ENCODE measurements around the gene FMNL2.

DNA sequence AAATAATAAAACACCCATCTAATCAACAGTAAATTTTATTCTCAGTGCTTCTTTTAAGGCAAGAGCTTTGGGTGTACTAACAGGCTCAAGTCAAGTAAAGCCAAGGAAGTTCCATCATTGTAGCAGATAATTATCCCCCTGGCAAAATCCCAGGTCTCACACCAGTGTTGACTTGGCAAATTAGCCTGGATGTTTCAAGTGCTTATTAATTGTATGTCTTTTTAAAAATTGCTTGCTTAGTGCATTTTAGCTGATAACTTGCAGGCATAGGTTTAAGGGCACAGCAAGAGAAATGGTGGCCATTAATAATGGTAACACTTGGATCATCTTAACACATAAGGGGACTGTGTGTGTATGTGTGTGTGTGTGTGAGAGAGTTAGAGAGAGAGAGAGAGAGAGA, 42.0 kb upstream of the FMNL2 start:
- no peak for TF ChIP-seq POLR2AphosphoS5 (IDR thresholded peaks at IDR 0.05)
- TF ChIP-seq, protein P1, sequence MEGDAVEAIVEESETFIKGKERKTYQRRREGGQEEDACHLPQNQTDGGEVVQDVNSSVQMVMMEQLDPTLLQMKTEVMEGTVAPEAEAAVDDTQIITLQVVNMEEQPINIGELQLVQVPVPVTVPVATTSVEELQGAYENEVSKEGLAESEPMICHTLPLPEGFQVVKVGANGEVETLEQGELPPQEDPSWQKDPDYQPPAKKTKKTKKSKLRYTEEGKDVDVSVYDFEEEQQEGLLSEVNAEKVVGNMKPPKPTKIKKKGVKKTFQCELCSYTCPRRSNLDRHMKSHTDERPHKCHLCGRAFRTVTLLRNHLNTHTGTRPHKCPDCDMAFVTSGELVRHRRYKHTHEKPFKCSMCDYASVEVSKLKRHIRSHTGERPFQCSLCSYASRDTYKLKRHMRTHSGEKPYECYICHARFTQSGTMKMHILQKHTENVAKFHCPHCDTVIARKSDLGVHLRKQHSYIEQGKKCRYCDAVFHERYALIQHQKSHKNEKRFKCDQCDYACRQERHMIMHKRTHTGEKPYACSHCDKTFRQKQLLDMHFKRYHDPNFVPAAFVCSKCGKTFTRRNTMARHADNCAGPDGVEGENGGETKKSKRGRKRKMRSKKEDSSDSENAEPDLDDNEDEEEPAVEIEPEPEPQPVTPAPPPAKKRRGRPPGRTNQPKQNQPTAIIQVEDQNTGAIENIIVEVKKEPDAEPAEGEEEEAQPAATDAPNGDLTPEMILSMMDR (IDR thresholded peaks at IDR 0.05), result no peak
